ENCODE measurements around the gene CCNY.

DNA sequence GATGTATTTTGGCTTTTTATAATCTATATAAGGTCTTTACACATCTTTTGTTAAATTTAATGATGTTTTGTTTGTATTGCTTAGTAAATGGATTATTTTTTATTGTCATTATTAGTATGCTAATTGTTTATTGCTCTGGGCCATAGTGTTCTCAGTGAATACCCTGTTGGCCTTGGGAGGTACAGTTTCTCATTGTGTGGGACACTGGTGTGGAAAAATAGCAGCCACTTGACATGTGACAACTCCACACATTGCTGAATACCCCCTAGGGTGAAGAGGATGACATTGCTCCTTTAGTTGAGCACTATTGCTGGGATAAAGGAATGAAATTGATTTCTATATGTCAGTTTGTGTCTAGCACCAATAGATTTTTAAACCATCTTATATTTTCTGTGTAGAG is 130.9 kb downstream of the CCNY start:
- TF ChIP-seq, protein P1, sequence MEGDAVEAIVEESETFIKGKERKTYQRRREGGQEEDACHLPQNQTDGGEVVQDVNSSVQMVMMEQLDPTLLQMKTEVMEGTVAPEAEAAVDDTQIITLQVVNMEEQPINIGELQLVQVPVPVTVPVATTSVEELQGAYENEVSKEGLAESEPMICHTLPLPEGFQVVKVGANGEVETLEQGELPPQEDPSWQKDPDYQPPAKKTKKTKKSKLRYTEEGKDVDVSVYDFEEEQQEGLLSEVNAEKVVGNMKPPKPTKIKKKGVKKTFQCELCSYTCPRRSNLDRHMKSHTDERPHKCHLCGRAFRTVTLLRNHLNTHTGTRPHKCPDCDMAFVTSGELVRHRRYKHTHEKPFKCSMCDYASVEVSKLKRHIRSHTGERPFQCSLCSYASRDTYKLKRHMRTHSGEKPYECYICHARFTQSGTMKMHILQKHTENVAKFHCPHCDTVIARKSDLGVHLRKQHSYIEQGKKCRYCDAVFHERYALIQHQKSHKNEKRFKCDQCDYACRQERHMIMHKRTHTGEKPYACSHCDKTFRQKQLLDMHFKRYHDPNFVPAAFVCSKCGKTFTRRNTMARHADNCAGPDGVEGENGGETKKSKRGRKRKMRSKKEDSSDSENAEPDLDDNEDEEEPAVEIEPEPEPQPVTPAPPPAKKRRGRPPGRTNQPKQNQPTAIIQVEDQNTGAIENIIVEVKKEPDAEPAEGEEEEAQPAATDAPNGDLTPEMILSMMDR (IDR thresholded peaks at IDR 0.05; ENCODE audit: poor library complexity) = no peak
- TF ChIP-seq EZH2phosphoT487 (IDR thresholded peaks at IDR 0.05; ENCODE audit: low read depth, severe bottlenecking, unreplicated experiment) = no peak
- no peak for TF ChIP-seq EZH2 (IDR thresholded peaks at IDR 0.05; ENCODE audit: borderline replicate concordance)

Data from hepatocyte (in vitro differentiated cells).